ENCODE data around the gene UBE2M. TPM values are rescaled to one million over a fixed set of nuclear protein-coding genes. Genes with fewer than 3 reads are reported as not detected.

Gene UBE2M
- total RNA-seq, 2 donors from 2014 or later = 116 to 122 TPM

DNA sequence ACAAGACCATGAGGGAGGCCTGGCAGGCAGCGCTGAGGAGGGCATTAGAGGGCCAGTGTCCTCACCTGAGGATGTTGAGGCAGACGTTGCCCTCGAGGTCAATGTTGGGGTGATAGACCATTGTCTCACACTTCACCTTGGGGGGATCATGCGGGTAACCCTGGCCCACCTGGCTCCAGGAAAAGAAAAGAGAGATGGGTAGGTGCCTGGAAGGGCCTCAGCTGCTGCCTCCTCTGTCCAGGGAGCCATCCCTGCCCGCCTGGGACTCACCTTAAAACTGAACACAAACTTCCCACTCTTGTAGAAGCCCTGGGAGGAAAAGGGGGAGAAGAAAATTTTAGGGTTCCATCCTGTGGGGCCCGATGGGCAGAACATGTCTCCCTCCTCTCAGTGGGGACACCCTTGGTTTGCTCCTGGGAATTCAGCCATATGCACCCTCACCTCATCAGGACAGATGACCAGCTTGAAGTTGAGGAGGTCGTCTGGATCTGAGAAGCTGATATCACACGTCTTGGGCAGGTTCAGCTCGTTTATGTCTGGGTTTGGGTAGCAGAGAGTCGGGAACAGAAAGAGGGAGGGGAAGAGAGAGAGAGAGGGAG, 1.7 kb downstream of the UBE2M start:
- Mint-ChIP-seq H3K36me3 (ENCODE audit: insufficient read depth in 2 of 2) (peaks cover 18 to 19% of the 10 kb centered on the region in 2 donors), H3K9me3 (no peaks in the 10 kb centered on the region), H3K27ac (peak overlapping the region; percentile 97), H3K4me3 (peak overlapping the region; percentile 96 to 99), H3K4me1 (ENCODE audit: low read depth) (peaks cover 73% of the 10 kb centered on the region), H3K27me3 (ENCODE audit: low read depth) (no peaks in the 10 kb centered on the region)
- ATAC-seq (replicated peaks in 1 of 2) (no peak), DNase-seq (no peak)

- ATAC-seq (replicated peaks in 1 of 2) (no peak), DNase-seq (no peak)
- peak overlapping the region; percentile 97 for H3K27ac Mint-ChIP-seq
- peaks cover 67% of the 10 kb centered on the region for H3K4me1 Mint-ChIP-seq (ENCODE audit: low read depth)
- H3K9me3 Mint-ChIP-seq = no peaks in the 10 kb centered on the region
- H3K4me3 Mint-ChIP-seq = peak overlapping the region; percentile 96 to 99
- H3K27me3 Mint-ChIP-seq (ENCODE audit: low read depth) = no peaks in the 10 kb centered on the region
- H3K36me3 Mint-ChIP-seq (ENCODE audit: insufficient read depth in 2 of 2) = peaks cover 18 to 19% of the 10 kb centered on the region in 2 donors
Measured at GRCh38 chr19:58555920-58556621, 2.3 kb downstream of the UBE2M start.

DNA sequence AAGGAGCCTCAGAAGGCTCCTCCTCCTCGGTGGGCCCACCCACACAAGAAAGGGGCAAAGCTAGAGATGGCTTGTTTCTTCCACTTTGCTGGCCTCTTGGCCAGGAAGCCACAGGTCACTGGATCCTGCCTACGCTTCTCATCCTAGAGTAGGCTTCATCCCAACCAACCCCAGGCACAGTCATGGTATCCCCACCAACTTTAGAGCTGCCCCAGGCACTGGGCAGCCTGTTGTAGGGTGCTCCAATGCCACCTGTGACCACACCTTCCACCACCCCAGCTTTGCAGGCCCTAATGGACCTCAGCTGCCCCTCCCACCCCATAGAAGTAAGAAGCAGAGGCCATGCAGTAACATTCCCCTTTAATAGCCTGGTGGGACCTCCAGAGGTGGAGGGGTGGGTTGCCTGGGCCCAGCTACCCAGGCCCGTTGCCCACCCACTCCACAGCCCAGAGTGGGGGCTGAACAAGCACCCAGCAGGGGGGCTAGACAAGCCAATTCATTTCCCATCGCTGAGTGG, 3.0 kb downstream of the UBE2M start:
- H3K9me3 Mint-ChIP-seq = no peaks in the 10 kb centered on the region
- ATAC-seq (replicated peaks in 1 of 2) = no peak
- H3K27ac Mint-ChIP-seq = peak overlapping the region; percentile 78
- no peaks in the 10 kb centered on the region for H3K27me3 Mint-ChIP-seq (ENCODE audit: low read depth)
- no peak for DNase-seq
- peak overlapping the region; percentile 96 to 99 for H3K4me3 Mint-ChIP-seq
- H3K4me1 Mint-ChIP-seq (ENCODE audit: low read depth) = peaks cover 60% of the 10 kb centered on the region
- H3K36me3 Mint-ChIP-seq (ENCODE audit: insufficient read depth in 2 of 2) = peaks cover 19% of the 10 kb centered on the region in 2 donors

GRCh38 chr19:58554494-58555368, 3.7 kb downstream of the UBE2M start, which contains the start of gene CHMP2A:
CHMP2A (minus strand) TSS chr19:58555105; CDS start chr19:58554212, 893 bp downstream.
- Mint-ChIP-seq H3K9me3 (no peaks in the 10 kb centered on the region), H3K27me3 (ENCODE audit: low read depth) (no peaks in the 10 kb centered on the region), H3K27ac (peak within 1 kb of the TSS; percentile 97), H3K4me3 (peak within 1 kb of the TSS; percentile 96 to 99), H3K4me1 (ENCODE audit: low read depth) (peaks cover 53% of the 10 kb centered on the region), H3K36me3 (ENCODE audit: insufficient read depth in 2 of 2) (peaks cover 19 to 21% of the 10 kb centered on the region in 2 donors)
- DNase-seq (peak; percentile 99), ATAC-seq (replicated peaks in 1 of 2) (peak; percentile 44 to 50)

DNA sequence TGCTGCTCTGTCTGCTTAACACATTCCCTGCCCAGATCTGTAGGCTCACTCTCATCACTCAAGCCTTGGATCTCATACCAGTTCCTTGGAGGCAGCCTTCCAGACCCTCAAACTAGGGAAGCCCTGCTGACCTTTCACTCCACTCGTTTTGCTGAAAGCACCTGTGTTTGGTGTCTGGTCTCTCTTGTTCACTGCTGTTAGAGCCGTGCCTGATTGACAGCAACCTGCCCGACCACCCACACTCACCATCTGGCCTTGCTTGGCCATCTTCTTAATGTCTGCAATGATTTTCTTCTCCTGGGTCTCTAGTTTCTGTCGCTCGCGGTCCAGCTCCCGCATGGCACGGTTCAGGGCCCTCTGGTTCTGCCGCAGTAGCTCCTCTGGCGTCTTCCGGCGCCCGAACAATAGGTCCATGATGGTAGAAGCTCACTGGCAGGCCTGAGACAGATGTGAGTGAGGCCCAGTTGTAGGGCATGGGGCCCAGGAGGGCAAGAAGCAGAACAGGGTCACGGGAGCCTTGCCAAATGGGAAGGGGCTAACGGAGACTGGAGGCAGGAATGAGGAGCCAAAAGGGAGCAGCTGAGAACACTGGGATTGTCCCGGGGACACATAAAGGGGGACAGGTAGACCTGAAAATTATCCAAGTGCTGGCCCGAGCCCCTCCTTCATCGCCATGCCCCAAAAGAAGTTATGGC, 4.5 kb downstream of the UBE2M start:
- no peaks in the 10 kb centered on the region for H3K9me3 Mint-ChIP-seq
- no peak for ATAC-seq (replicated peaks in 1 of 2)
- peaks cover 47% of the 10 kb centered on the region for H3K4me1 Mint-ChIP-seq (ENCODE audit: low read depth)
- H3K27ac Mint-ChIP-seq = peak overlapping the region; percentile 97
- no peaks in the 10 kb centered on the region for H3K27me3 Mint-ChIP-seq (ENCODE audit: low read depth)
- peaks cover 18 to 21% of the 10 kb centered on the region in 2 donors for H3K36me3 Mint-ChIP-seq (ENCODE audit: insufficient read depth in 2 of 2)
- H3K4me3 Mint-ChIP-seq = peak overlapping the region; percentile 96 to 99
- DNase-seq = no peak

- Mint-ChIP-seq H3K4me1 (ENCODE audit: low read depth) (peaks cover 52% of the 10 kb centered on the region), H3K27me3 (ENCODE audit: low read depth) (no peaks in the 10 kb centered on the region), H3K4me3 (no peak overlapping the region), H3K27ac (peak overlapping the region; percentile 7), H3K9me3 (no peaks in the 10 kb centered on the region), H3K36me3 (ENCODE audit: insufficient read depth in 2 of 2) (peaks cover 20 to 22% of the 10 kb centered on the region in 2 donors)
- no peak for DNase-seq
- no peak for ATAC-seq (replicated peaks in 1 of 2)
Measured at GRCh38 chr19:58552655-58553054, 5.8 kb downstream of the UBE2M start.

DNA sequence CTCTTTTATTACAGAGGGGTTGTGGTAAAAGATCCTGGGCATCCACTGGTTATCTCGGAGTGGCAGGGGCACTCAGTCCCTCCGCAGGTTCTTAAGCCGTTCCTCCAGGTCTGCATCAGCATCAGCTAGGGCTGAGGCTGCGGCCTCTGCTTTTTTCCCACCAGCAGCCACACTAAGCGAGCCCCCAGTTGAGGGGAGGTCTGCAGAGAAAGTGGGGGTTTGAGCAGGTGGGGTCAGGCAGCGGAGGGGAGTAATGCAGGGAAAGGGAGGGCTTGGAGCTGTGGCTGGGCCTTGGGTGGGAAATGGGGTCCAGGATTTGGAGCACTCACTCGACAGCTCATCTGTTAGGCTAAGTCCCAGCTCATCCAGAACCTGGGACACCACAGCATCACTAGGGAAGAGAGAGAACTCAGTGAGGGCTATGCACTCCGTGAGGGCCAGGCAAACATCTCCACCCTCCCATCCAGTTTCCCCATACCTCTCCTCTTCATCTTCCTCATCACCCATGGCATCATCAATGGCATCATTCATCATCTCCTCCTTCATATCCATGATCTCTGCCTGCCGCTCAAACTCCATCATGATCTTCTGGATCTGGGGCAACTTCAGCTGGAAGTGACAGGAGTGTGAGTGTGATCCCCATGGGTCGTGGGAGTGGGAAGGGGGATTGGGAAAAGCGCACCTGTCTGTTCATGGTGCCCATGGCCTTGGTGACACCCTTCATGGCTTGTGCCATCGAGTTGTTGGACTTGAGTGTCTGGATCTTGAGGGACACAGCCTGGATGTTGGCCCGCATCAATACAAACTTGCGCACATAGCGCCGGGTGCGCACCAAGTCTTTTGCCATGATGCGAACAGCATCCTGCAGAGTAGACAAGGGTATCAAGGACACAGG, 6.6 kb downstream of the UBE2M start:
- ATAC-seq (replicated peaks in 1 of 2) (no peak), DNase-seq (no peak)
- Mint-ChIP-seq H3K4me3 (no peak overlapping the region), H3K9me3 (no peaks in the 10 kb centered on the region), H3K4me1 (ENCODE audit: low read depth) (peaks cover 46% of the 10 kb centered on the region), H3K36me3 (ENCODE audit: insufficient read depth in 2 of 2) (peaks cover 20 to 22% of the 10 kb centered on the region in 2 donors), H3K27ac (no peak overlapping the region), H3K27me3 (ENCODE audit: low read depth) (no peaks in the 10 kb centered on the region)

GRCh38 chr19:58551123-58551497, 7.3 kb downstream of the UBE2M start:
- no peaks in the 10 kb centered on the region for H3K9me3 Mint-ChIP-seq
- no peaks in the 10 kb centered on the region for H3K27me3 Mint-ChIP-seq (ENCODE audit: low read depth)
- no peak for DNase-seq
- ATAC-seq (replicated peaks in 1 of 2) = no peak
- peaks cover 25 to 27% of the 10 kb centered on the region in 2 donors for H3K36me3 Mint-ChIP-seq (ENCODE audit: insufficient read depth in 2 of 2)
- no peak overlapping the region for H3K27ac Mint-ChIP-seq
- H3K4me3 Mint-ChIP-seq = no peak overlapping the region
- H3K4me1 Mint-ChIP-seq (ENCODE audit: low read depth) = peaks cover 46% of the 10 kb centered on the region

- DNase-seq (no peak), ATAC-seq (replicated peaks in 1 of 2) (no peak)
- Mint-ChIP-seq H3K4me1 (ENCODE audit: low read depth) (peaks cover 47% of the 10 kb centered on the region), H3K4me3 (no peak overlapping the region), H3K36me3 (ENCODE audit: insufficient read depth in 2 of 2) (peaks cover 29 to 32% of the 10 kb centered on the region in 2 donors), H3K9me3 (no peaks in the 10 kb centered on the region), H3K27me3 (ENCODE audit: low read depth) (no peaks in the 10 kb centered on the region), H3K27ac (no peak overlapping the region)
Measured at GRCh38 chr19:58550362-58551122, 7.9 kb downstream of the UBE2M start.

DNA sequence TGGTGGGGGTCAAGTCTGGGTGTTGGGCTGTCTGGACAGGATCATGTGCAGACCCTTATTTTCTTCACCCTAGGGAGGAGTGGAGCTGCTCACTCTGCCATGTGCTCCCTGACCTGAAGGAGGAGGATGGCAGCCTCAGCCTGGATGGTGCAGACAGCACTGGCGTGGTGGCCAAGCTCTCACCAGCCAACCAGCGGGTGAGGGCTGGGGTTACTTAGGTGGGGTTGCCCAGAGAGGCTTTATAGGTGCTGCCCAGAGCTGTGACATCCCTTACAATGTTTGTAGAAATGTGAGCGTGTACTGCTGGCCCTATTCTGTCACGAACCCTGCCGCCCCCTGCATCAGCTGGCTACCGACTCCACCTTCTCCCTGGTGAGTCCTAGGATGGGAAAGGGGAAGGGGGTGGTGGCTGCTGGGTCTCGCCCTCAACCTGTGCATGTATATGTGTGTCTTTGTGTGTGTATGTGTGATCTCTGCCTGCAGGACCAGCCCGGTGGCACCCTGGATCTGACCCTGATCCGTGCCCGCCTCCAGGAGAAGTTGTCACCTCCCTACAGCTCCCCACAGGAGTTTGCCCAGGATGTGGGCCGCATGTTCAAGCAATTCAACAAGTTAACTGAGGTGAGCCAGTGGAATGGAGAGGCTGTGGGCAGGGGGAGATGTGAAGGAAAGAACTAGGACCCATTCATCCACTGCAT, 8.6 kb downstream of the UBE2M start:
- no peak for DNase-seq
- Mint-ChIP-seq H3K9me3 (no peaks in the 10 kb centered on the region), H3K4me1 (ENCODE audit: low read depth) (peaks cover 43% of the 10 kb centered on the region), H3K36me3 (ENCODE audit: insufficient read depth in 2 of 2) (peaks cover 30 to 36% of the 10 kb centered on the region in 2 donors), H3K27me3 (ENCODE audit: low read depth) (no peaks in the 10 kb centered on the region), H3K4me3 (no peak overlapping the region), H3K27ac (no peak overlapping the region)
- no peak for ATAC-seq (replicated peaks in 1 of 2)

Measured in activated T-cell treated with anti-CD3 and anti-CD28 coated beads, Interleukin-2, amount 50 U/mL, for 72 hours (primary cell).